ENCODE measurements around the gene DLGAP1.

DNA sequence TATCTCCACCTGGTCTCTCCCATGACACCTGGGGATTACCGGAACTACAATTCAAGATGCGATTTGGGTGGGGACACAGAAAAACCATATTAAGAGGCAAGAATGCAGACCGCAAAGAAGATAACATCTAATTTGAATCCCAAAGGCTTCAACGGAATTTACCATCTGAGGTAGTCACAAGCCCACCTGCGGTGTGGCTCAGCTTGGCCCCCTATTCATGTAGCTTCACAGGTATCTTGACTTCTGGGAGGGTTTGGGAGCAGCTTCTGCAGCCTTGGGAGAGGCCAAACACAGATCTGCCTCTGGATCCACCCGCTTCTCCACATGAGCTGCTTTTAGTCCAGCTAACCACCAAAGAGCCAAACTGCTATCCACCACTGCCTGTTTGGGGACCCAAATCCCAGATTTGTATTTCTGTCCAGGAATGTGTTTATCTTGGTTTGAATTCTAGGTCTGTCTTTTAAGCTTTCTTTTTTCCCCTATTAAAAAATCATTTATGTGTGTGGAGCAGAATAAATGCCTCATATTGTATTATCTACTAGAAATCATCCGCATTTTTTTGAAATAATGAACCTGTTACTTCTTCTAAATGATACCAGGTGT, 247.6 kb downstream of the DLGAP1 start:
- TF ChIP-seq, protein P1, sequence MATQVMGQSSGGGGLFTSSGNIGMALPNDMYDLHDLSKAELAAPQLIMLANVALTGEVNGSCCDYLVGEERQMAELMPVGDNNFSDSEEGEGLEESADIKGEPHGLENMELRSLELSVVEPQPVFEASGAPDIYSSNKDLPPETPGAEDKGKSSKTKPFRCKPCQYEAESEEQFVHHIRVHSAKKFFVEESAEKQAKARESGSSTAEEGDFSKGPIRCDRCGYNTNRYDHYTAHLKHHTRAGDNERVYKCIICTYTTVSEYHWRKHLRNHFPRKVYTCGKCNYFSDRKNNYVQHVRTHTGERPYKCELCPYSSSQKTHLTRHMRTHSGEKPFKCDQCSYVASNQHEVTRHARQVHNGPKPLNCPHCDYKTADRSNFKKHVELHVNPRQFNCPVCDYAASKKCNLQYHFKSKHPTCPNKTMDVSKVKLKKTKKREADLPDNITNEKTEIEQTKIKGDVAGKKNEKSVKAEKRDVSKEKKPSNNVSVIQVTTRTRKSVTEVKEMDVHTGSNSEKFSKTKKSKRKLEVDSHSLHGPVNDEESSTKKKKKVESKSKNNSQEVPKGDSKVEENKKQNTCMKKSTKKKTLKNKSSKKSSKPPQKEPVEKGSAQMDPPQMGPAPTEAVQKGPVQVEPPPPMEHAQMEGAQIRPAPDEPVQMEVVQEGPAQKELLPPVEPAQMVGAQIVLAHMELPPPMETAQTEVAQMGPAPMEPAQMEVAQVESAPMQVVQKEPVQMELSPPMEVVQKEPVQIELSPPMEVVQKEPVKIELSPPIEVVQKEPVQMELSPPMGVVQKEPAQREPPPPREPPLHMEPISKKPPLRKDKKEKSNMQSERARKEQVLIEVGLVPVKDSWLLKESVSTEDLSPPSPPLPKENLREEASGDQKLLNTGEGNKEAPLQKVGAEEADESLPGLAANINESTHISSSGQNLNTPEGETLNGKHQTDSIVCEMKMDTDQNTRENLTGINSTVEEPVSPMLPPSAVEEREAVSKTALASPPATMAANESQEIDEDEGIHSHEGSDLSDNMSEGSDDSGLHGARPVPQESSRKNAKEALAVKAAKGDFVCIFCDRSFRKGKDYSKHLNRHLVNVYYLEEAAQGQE (IDR thresholded peaks at IDR 0.05; ENCODE audit: low read depth): no peak
- TF ChIP-seq EZH2 (IDR thresholded peaks at IDR 0.05) (no peak), POLR2A (IDR thresholded peaks at IDR 0.05; ENCODE audit: borderline replicate concordance, extremely low read depth, insufficient read depth, insufficient read length) (no peak)

Data from HCT116 (cell line).